Ammon's horn (tissue), 1 donor: ENCODE measurements around the gene CYS1.
"Not testable (repeated sequence)": the region's sequence is repeated elsewhere in the genome, so short reads cannot be mapped to it uniquely, and the experiment has no call there.

Experiments
- DNase-seq: peaks from one replicate; pipeline ENCODE4 v3.0.0-alpha.2; 2016; ENCODE audit warnings: low spot score

The CYS1 gene

GRCh38 chr2:10029875-10030223, 50.4 kb downstream of the CYS1 start:
- DNase-seq, result no peak

GRCh38 chr2:10028988-10029874, 51.0 kb downstream of the CYS1 start:
- no peak for DNase-seq

GRCh38 chr2:10028407-10028987, 51.7 kb downstream of the CYS1 start:
- no peak for DNase-seq

GRCh38 chr2:10027660-10028330, 52.4 kb downstream of the CYS1 start:
- DNase-seq, result no peak

- DNase-seq, result no peak
These were observed 53.2 kb downstream of the CYS1 start for GRCh38 chr2:10026940-10027569.

- DNase-seq, result no peak
These were observed 57.1 kb downstream of the CYS1 start for GRCh38 chr2:10022966-10023662.

GRCh38 chr2:10022445-10022844, 57.8 kb downstream of the CYS1 start:
- DNase-seq, result no peak

- no peak for DNase-seq
These were observed 58.2 kb downstream of the CYS1 start for GRCh38 chr2:10022041-10022421.

- no peak for DNase-seq
These were observed 60.4 kb downstream of the CYS1 start for GRCh38 chr2:10019602-10020400.

- no peak for DNase-seq
These were observed 61.0 kb downstream of the CYS1 start for GRCh38 chr2:10019174-10019573.

- DNase-seq, result no peak
These were observed 62.8 kb downstream of the CYS1 start for GRCh38 chr2:10017313-10017941.

- DNase-seq, result no peak
These were observed 63.4 kb downstream of the CYS1 start for GRCh38 chr2:10016802-10017258.

- DNase-seq, result no peak
These were observed 64.0 kb downstream of the CYS1 start for GRCh38 chr2:10016001-10016801.

- DNase-seq, result not testable (repeated sequence)
These were observed 64.7 kb downstream of the CYS1 start for GRCh38 chr2:10015376-10015989.

GRCh38 chr2:10014418-10015190, 65.6 kb downstream of the CYS1 start:
- DNase-seq, result no peak

GRCh38 chr2:10013651-10014417, 66.4 kb downstream of the CYS1 start:
- not testable (repeated sequence) for DNase-seq

GRCh38 chr2:10012963-10013461, 67.2 kb downstream of the CYS1 start:
- no peak for DNase-seq
